Peyer's patch (tissue), 4 donors: Measurements from ENCODE around the gene NACC2. TPM values are rescaled to one million over a fixed set of nuclear protein-coding genes. Genes with fewer than 3 reads are reported as not detected.

ENCODE experiments used
- DNase-seq, 3 donors: peaks; one replicate each; pipeline ENCODE4 v3.0.0-alpha.2; 2017 to 2019
- H3K27ac ChIP-seq, 4 donors: fragments of 200-600 bp; sonication (generic); one replicate each; pipeline ENCODE4 v1.5.1; 2016 to 2019
- H3K27me3 ChIP-seq, 2 donors: fragments of 200-600 bp; sonication (generic); one replicate each; pipeline ENCODE4 v1.5.1; 2019
- H3K36me3 ChIP-seq, 3 donors: fragments of 200-600 bp; sonication (generic); one replicate each; pipeline ENCODE4 v1.5.1; 2016 to 2019
- H3K4me1 ChIP-seq, 4 donors: fragments of 200-600 bp; sonication (generic); one replicate each; pipeline ENCODE4 v1.5.1; 2016 to 2019
- H3K4me3 ChIP-seq, 4 donors: fragments of 200-600 bp; sonication (generic); 1 replicate in 3 of 4; 2 replicates in 1 of 4; pipeline ENCODE4 v1.5.1; 2016 to 2019; ENCODE audit warnings: mild to moderate bottlenecking in 1 of 4
- H3K9me3 ChIP-seq, 4 donors: fragments of 200-600 bp; sonication (generic); one replicate each; pipeline ENCODE4 v1.5.1; 2016 to 2019; ENCODE audit warnings: mild to moderate bottlenecking in 1 of 4
- POLR2A ChIP-seq, 2 donors: fragments of 450-650 bp; IDR thresholded peaks; one replicate each; pipeline ENCODE4 v1.5.1; 2017; ENCODE audit warnings: antibody characterized with exemption in 2 of 2, mild to moderate bottlenecking in 2 of 2, moderate library complexity in 2 of 2
- total RNA-seq, 4 donors: library from RNA; depleted of rRNA; stranded (reverse); fragments of >200 nt; gene quantifications; one replicate each; pipeline ENCODE4 v1.1.0, GENCODE V29; 2016
- TF ChIP-seq, protein P1 (sequence below), 6 experiments: fragments of 450-650 bp in 4 of 6; fragments of 200-600 bp in 2 of 6; sonication (generic) in 1 of 6; IDR thresholded peaks; one replicate each; pipeline ENCODE4 v1.5.1; 2017 to 2019; ENCODE audit warnings: antibody characterized with exemption in 6 of 6, mild to moderate bottlenecking in 3 of 6, moderate library complexity in 1 of 6

The NACC2 gene
- total RNA-seq, 4 donors from 2014 or later: 8.3 to 24.3 (median 23.1) TPM

DNA sequence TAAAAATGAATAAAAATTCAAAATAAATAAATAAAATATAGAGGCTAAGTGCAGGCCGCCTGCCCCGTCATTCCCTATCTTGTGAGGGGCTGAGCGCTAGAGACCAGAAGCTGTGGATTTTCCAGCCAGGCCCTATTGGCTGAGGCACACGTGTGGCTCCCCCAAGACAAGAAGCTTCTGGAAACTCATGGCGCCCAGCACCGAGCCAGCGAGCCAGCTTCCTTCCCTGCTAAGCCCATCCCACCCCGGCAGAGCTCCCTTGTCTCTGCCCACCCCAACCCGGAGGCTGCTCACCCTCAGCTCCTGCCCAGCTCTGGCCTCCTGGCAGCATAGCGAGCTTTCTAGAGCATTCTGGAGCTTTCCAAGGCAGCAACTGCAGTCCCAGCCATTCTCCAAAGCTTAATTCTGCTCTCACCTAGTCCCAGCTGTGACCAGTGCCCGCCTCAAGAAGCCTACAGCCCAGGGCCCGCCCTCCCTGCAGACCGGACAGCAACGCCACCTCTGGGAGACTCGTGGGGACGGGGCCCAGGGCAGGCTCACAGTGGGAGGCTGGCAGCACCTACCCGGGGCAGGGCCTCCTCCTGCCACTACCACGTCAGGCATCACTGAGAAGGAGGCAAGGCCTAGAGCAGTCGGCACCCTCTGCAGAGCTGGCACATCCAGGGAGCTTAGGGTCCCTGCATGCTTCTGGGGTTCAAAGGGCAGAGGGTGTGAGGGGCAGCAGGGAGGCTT is 46.8 kb upstream of the NACC2 start:
- no peak overlapping the region for H3K27ac ChIP-seq
- DNase-seq: no peak
- no peaks in the 10 kb centered on the region for H3K4me1 ChIP-seq
- H3K27me3 ChIP-seq: no peaks in the 10 kb centered on the region
- no peak overlapping the region for H3K4me3 ChIP-seq
- no peaks in the 10 kb centered on the region for H3K36me3 ChIP-seq
- no peaks in the 10 kb centered on the region for H3K9me3 ChIP-seq
- TF ChIP-seq, protein P1, sequence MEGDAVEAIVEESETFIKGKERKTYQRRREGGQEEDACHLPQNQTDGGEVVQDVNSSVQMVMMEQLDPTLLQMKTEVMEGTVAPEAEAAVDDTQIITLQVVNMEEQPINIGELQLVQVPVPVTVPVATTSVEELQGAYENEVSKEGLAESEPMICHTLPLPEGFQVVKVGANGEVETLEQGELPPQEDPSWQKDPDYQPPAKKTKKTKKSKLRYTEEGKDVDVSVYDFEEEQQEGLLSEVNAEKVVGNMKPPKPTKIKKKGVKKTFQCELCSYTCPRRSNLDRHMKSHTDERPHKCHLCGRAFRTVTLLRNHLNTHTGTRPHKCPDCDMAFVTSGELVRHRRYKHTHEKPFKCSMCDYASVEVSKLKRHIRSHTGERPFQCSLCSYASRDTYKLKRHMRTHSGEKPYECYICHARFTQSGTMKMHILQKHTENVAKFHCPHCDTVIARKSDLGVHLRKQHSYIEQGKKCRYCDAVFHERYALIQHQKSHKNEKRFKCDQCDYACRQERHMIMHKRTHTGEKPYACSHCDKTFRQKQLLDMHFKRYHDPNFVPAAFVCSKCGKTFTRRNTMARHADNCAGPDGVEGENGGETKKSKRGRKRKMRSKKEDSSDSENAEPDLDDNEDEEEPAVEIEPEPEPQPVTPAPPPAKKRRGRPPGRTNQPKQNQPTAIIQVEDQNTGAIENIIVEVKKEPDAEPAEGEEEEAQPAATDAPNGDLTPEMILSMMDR (IDR thresholded peaks at IDR 0.05): no peak
- TF ChIP-seq POLR2A (IDR thresholded peaks at IDR 0.05): no peak

DNA sequence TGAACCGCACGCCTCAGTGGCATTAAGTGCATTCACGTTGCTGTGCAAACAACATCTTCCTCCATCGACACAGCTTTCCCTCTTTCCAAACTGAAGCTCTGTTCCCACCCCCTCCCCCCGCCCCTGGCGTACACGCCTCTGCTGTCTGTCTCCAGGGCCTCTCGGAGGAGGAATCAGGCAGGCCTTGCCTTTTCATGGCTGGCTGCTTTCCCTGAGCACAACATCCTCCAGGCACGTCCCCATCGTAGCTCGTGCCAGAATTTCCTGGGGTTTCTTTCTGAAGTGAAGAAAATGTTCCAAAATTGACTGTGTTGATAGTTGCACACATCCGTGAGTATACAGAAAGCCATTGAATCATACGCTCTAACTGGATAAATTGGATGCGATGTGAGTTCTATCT is 45.9 kb upstream of the NACC2 start:
- no peaks in the 10 kb centered on the region for H3K27me3 ChIP-seq
- no peaks in the 10 kb centered on the region for H3K9me3 ChIP-seq
- no peaks in the 10 kb centered on the region for H3K4me1 ChIP-seq
- no peak for DNase-seq
- H3K4me3 ChIP-seq: no peak overlapping the region
- H3K27ac ChIP-seq: no peak overlapping the region
- TF ChIP-seq, protein P1 (IDR thresholded peaks at IDR 0.05): no peak
- no peak for TF ChIP-seq POLR2A (IDR thresholded peaks at IDR 0.05)
- no peaks in the 10 kb centered on the region for H3K36me3 ChIP-seq

GRCh38 chr9:136140046-136140445 is 45.0 kb upstream of the NACC2 start:
- Histone ChIP-seq H3K27me3 (no peaks in the 10 kb centered on the region), H3K27ac (no peak overlapping the region), H3K9me3 (no peaks in the 10 kb centered on the region), H3K4me3 (no peak overlapping the region), H3K4me1 (no peaks in the 10 kb centered on the region), H3K36me3 (no peaks in the 10 kb centered on the region)
- TF ChIP-seq POLR2A (IDR thresholded peaks at IDR 0.05): no peak
- TF ChIP-seq, protein P1 (IDR thresholded peaks at IDR 0.05): no peak
- no peak for DNase-seq

DNA sequence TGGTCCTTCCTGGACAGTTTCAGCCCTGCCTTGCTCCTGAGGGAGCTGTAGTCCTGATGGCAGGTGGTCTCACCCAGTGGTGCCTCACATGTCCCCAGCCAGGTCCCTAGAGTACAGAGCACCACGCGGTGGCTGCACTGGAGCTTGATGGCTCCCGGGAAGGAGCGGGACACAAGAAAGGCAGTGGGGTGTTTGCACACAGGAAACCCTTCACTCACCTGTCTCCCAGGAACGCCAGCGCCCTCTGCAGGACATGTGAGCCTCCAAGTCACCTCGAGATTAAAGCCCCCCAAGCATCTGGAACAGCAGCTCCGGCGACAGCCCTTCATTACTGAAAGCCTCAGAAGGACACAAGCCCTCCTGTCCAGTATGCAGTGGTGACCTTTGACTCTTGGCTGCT is 43.5 kb upstream of the NACC2 start:
- Histone ChIP-seq H3K4me3 (no peak overlapping the region), H3K4me1 (peaks cover 0 to 3% (median 0%) of the 10 kb centered on the region in 4 donors), H3K36me3 (no peaks in the 10 kb centered on the region), H3K9me3 (no peaks in the 10 kb centered on the region), H3K27me3 (peaks cover 0 to 5% of the 10 kb centered on the region in 2 donors), H3K27ac (no peak overlapping the region)
- TF ChIP-seq, protein P1 (IDR thresholded peaks at IDR 0.05): peak in 3 of 6 experiments; percentile 21 to 27 (median 21)
- no peak for TF ChIP-seq POLR2A (IDR thresholded peaks at IDR 0.05)
- DNase-seq: peak in 2 of 3 donors; percentile 24 to 61

- Histone ChIP-seq H3K4me3 (no peak overlapping the region), H3K27me3 (peaks cover 0 to 11% of the 10 kb centered on the region in 2 donors)
- no peak for TF ChIP-seq POLR2A (IDR thresholded peaks at IDR 0.05)
- TF ChIP-seq, protein P1 (IDR thresholded peaks at IDR 0.05): no peak
These were observed 42.5 kb upstream of the NACC2 start for GRCh38 chr9:136137321-136138265.

More at GRCh38 chr9:136137321-136138265, 42.5 kb upstream of the NACC2 start:
- no peak overlapping the region for H3K27ac ChIP-seq
- H3K36me3 ChIP-seq: no peaks in the 10 kb centered on the region
- peaks cover 0 to 7% (median 2%) of the 10 kb centered on the region in 4 donors for H3K4me1 ChIP-seq
- no peak for DNase-seq
- H3K9me3 ChIP-seq: no peaks in the 10 kb centered on the region
